ENCODE results near the gene RAB4A.

RAB4A gene

DNA sequence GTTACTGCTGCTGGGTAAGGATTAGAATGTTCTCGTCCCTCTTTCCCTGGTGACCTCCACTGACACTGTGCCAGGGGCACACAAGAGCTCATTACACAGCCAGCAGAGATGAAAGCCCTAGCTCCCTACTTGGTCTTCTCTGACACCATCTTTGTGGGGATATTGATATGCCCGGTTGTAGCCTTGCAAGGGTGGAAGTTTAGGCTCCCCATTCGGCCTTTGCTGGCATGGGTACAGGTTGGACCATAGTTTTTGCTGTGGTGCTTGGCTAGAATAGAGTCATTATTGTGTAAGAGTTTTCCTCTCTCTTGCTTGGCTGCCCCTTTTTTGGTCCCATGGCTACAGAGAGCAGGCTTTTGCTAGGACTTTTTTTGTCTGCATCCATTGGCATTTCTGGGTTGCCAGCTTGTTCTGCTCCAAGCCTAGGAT lies 12.3 kb downstream of the RAB4A start:
- Histone ChIP-seq H2BK12ac (ENCODE audit: low read length) (no peak overlapping the region), H4K8ac (ENCODE audit: low read depth, low read length) (no peak overlapping the region), H4K12ac (ENCODE audit: low read depth, low read length) (no peak overlapping the region), H2BK120ac (ENCODE audit: insufficient read depth, low read length, poor library complexity) (no peak overlapping the region), H3K14ac (ENCODE audit: low read length) (no peak overlapping the region), H3K18ac (ENCODE audit: low read length) (no peak overlapping the region), H4K91ac (ENCODE audit: low read depth, low read length) (no peak overlapping the region), H3K9me3 (ENCODE audit: insufficient read depth, low read depth, low read length) (no peaks in the 10 kb centered on the region), H3K36me3 (ENCODE audit: control insufficient read depth in 1 of 2, insufficient read depth in 2 of 2, low read length in 2 of 2) (no peaks in the 10 kb centered on the region), H3K23ac (ENCODE audit: low read length) (no peak overlapping the region), H2AFZ (ENCODE audit: insufficient read depth, low read length, poor library complexity) (no peak overlapping the region), H3K4me2 (ENCODE audit: low read length) (no peak overlapping the region), H2BK5ac (ENCODE audit: low read depth, low read length, poor library complexity) (no peak overlapping the region), H3K4me1 (ENCODE audit: control insufficient read depth in 1 of 2, insufficient read depth in 2 of 2, low read length in 2 of 2) (peaks cover 0 to 2% of the 10 kb centered on the region in 2 experiments), H3K4ac (ENCODE audit: low read depth, low read length) (peak overlapping the region; percentile 10), H3K9ac (ENCODE audit: low read length) (no peak overlapping the region), H3K79me1 (ENCODE audit: low read length) (no peaks in the 10 kb centered on the region), H3K79me2 (ENCODE audit: control insufficient read depth, insufficient read depth, low read length, poor library complexity) (peaks cover 3% of the 10 kb centered on the region), H2AK5ac (ENCODE audit: low read length) (no peak overlapping the region), H3K27me3 (ENCODE audit: insufficient read depth, low read length) (no peaks in the 10 kb centered on the region), H3K27ac (ENCODE audit: low read depth, low read length) (no peak overlapping the region), H3K4me3 (ENCODE audit: low read depth, low read length) (no peak overlapping the region)
- no CpG with 5 or more reads among the region's 3 CpGs for WGBS (ENCODE audit: extremely low coverage, insufficient coverage, insufficient read length)
- DNase-seq, result no peak

GRCh38 chr1:229284887-229285286 lies 14.0 kb downstream of the RAB4A start:
- Histone ChIP-seq H3K36me3 (ENCODE audit: control insufficient read depth in 1 of 2, insufficient read depth in 2 of 2, low read length in 2 of 2) (no peaks in the 10 kb centered on the region), H3K4ac (ENCODE audit: low read depth, low read length) (no peak overlapping the region), H3K27me3 (ENCODE audit: insufficient read depth, low read length) (no peaks in the 10 kb centered on the region), H3K23ac (ENCODE audit: low read length) (no peak overlapping the region), H3K79me2 (ENCODE audit: control insufficient read depth, insufficient read depth, low read length, poor library complexity) (peaks cover 3% of the 10 kb centered on the region), H2BK12ac (ENCODE audit: low read length) (no peak overlapping the region), H2BK5ac (ENCODE audit: low read depth, low read length, poor library complexity) (no peak overlapping the region), H3K9ac (ENCODE audit: low read length) (no peak overlapping the region), H3K4me1 (ENCODE audit: control insufficient read depth in 1 of 2, insufficient read depth in 2 of 2, low read length in 2 of 2) (peaks cover 0 to 2% of the 10 kb centered on the region in 2 experiments), H3K4me2 (ENCODE audit: low read length) (no peak overlapping the region), H3K79me1 (ENCODE audit: low read length) (no peaks in the 10 kb centered on the region), H4K91ac (ENCODE audit: low read depth, low read length) (no peak overlapping the region), H3K4me3 (ENCODE audit: low read depth, low read length) (no peak overlapping the region), H3K27ac (ENCODE audit: low read depth, low read length) (no peak overlapping the region), H3K9me3 (ENCODE audit: insufficient read depth, low read depth, low read length) (no peaks in the 10 kb centered on the region), H4K12ac (ENCODE audit: low read depth, low read length) (no peak overlapping the region), H3K14ac (ENCODE audit: low read length) (no peak overlapping the region), H4K8ac (ENCODE audit: low read depth, low read length) (no peak overlapping the region), H3K18ac (ENCODE audit: low read length) (no peak overlapping the region), H2AFZ (ENCODE audit: insufficient read depth, low read length, poor library complexity) (no peak overlapping the region), H2BK120ac (ENCODE audit: insufficient read depth, low read length, poor library complexity) (no peak overlapping the region), H2AK5ac (ENCODE audit: low read length) (no peak overlapping the region)
- WGBS (ENCODE audit: extremely low coverage, insufficient coverage, insufficient read length), result no CpG with 5 or more reads among the region's 3 CpGs
- DNase-seq, result no peak

GRCh38 chr1:229285440-229285839 lies 14.5 kb downstream of the RAB4A start:
- no peak overlapping the region for H2AK5ac ChIP-seq (ENCODE audit: low read length)
- no peak overlapping the region for H4K8ac ChIP-seq (ENCODE audit: low read depth, low read length)
- no peaks in the 10 kb centered on the region for H3K79me1 ChIP-seq (ENCODE audit: low read length)
- no peak overlapping the region for H2BK120ac ChIP-seq (ENCODE audit: insufficient read depth, low read length, poor library complexity)
- no peak overlapping the region for H3K4ac ChIP-seq (ENCODE audit: low read depth, low read length)
- H3K4me1 ChIP-seq (ENCODE audit: control insufficient read depth in 1 of 2, insufficient read depth in 2 of 2, low read length in 2 of 2), result peaks cover 0 to 2% of the 10 kb centered on the region in 2 experiments
- peaks cover 2% of the 10 kb centered on the region in 2 experiments for H3K36me3 ChIP-seq (ENCODE audit: control insufficient read depth in 1 of 2, insufficient read depth in 2 of 2, low read length in 2 of 2)
- no peak for DNase-seq
- WGBS (ENCODE audit: extremely low coverage, insufficient coverage, insufficient read length), result no CpG with 5 or more reads among the region's 2 CpGs
- no peak overlapping the region for H3K9ac ChIP-seq (ENCODE audit: low read length)
- H3K4me2 ChIP-seq (ENCODE audit: low read length), result no peak overlapping the region
- H3K23ac ChIP-seq (ENCODE audit: low read length), result no peak overlapping the region
- no peak overlapping the region for H3K14ac ChIP-seq (ENCODE audit: low read length)
- H2BK12ac ChIP-seq (ENCODE audit: low read length), result no peak overlapping the region
- H3K79me2 ChIP-seq (ENCODE audit: control insufficient read depth, insufficient read depth, low read length, poor library complexity), result peaks cover 3% of the 10 kb centered on the region
- no peak overlapping the region for H4K12ac ChIP-seq (ENCODE audit: low read depth, low read length)
- no peak overlapping the region for H3K18ac ChIP-seq (ENCODE audit: low read length)
- no peaks in the 10 kb centered on the region for H3K27me3 ChIP-seq (ENCODE audit: insufficient read depth, low read length)
- H2BK5ac ChIP-seq (ENCODE audit: low read depth, low read length, poor library complexity), result no peak overlapping the region
- H2AFZ ChIP-seq (ENCODE audit: insufficient read depth, low read length, poor library complexity), result no peak overlapping the region
- no peak overlapping the region for H3K4me3 ChIP-seq (ENCODE audit: low read depth, low read length)
- no peak overlapping the region for H4K91ac ChIP-seq (ENCODE audit: low read depth, low read length)
- no peak overlapping the region for H3K27ac ChIP-seq (ENCODE audit: low read depth, low read length)
- H3K9me3 ChIP-seq (ENCODE audit: insufficient read depth, low read depth, low read length), result no peaks in the 10 kb centered on the region

DNA sequence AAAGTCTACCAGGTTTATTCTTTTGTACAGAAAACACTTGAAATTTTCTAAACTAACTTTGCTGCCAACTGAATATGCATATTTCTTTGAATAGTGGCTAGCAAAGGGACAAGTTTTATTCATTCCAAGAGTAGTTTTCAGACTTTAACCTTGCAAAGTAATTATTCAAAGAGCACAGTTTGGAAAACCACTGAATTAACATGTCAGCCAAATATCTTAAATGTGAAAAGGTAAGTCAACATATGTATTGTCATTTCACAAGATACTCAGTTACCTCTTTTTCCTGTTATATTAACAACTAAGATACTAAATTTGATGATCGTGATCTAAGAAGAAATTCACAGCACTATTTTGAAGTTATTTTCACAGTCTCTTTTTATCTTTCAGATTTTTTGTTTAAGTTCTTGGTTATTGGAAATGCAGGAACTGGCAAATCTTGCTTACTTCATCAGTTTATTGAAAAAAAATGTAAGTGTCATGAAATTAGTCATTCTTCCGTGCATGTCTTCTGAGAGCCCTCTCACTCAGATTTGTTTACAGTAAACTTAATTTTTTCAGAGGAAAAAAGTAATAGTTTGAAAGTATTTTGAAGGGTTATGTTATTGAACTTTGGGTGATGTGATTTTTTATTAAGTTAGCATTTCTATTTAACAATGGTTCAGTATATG lies 15.3 kb downstream of the RAB4A start:
- DNase-seq, result no peak
- Histone ChIP-seq H4K91ac (ENCODE audit: low read depth, low read length) (no peak overlapping the region), H2AFZ (ENCODE audit: insufficient read depth, low read length, poor library complexity) (no peak overlapping the region), H4K8ac (ENCODE audit: low read depth, low read length) (no peak overlapping the region), H3K9me3 (ENCODE audit: insufficient read depth, low read depth, low read length) (no peaks in the 10 kb centered on the region), H3K14ac (ENCODE audit: low read length) (no peak overlapping the region), H3K4me3 (ENCODE audit: low read depth, low read length) (no peak overlapping the region), H3K9ac (ENCODE audit: low read length) (no peak overlapping the region), H2BK5ac (ENCODE audit: low read depth, low read length, poor library complexity) (no peak overlapping the region), H3K4me2 (ENCODE audit: low read length) (no peak overlapping the region), H3K27ac (ENCODE audit: low read depth, low read length) (no peak overlapping the region), H3K23ac (ENCODE audit: low read length) (no peak overlapping the region), H4K12ac (ENCODE audit: low read depth, low read length) (no peak overlapping the region), H3K79me2 (ENCODE audit: control insufficient read depth, insufficient read depth, low read length, poor library complexity) (peaks cover 3% of the 10 kb centered on the region), H2BK120ac (ENCODE audit: insufficient read depth, low read length, poor library complexity) (no peak overlapping the region), H3K4me1 (ENCODE audit: control insufficient read depth in 1 of 2, insufficient read depth in 2 of 2, low read length in 2 of 2) (peaks cover 0 to 2% of the 10 kb centered on the region in 2 experiments), H2BK12ac (ENCODE audit: low read length) (no peak overlapping the region), H2AK5ac (ENCODE audit: low read length) (no peak overlapping the region), H3K79me1 (ENCODE audit: low read length) (no peaks in the 10 kb centered on the region), H3K4ac (ENCODE audit: low read depth, low read length) (no peak overlapping the region), H3K18ac (ENCODE audit: low read length) (no peak overlapping the region), H3K27me3 (ENCODE audit: insufficient read depth, low read length) (no peaks in the 10 kb centered on the region), H3K36me3 (ENCODE audit: control insufficient read depth in 1 of 2, insufficient read depth in 2 of 2, low read length in 2 of 2) (peaks cover 2% of the 10 kb centered on the region in 2 experiments)
- no CpG with 5 or more reads among the region's 2 CpGs for WGBS (ENCODE audit: extremely low coverage, insufficient coverage, insufficient read length)

Data from trophoblast cell (in vitro differentiated cells and primary cell).